ENCODE results near the gene STAT3.
A peak's percentile ranks its signal among the peaks of the same experiment; 100 is the strongest.
"Not testable (repeated sequence)": the region's sequence is repeated elsewhere in the genome, so short reads cannot be mapped to it uniquely, and the experiment has no call there.

STAT3 gene

DNA sequence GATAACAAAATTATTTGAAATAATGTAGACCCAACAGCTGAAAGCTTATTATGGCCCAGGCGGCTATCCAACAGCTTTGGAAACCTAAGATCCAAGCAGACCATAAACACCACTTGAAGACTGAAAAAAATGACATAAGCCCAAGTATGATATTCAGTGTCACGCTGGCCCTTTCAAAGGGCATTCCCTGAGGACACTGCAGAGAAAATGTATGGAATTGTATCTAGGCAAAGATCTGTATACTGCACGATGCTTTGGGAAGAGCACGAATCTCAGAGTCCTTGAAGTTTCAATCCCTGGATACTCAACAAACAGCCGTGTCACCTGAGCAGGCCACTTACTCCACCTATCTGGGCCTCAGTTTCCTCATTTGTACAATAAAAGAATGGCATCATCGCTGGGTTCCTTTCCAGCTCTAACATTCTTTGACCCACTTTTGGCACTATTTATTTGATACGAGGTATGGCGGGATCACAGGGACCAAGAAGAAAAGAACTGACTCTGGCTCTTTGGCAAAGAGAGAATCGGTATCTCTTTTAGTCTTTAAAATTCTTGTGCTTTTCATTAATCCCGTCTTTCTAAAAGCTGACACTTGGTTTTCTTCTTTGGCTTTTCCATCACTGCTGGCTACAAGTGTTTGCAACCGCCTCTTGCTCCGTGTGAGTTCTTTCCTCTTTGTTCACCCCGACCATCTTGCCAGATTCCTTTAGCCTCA, 113.3 kb downstream of the STAT3 start:
- no peak for TF ChIP-seq ZNF274 (IDR thresholded peaks at IDR 0.05; ENCODE audit: low read depth, low read length)
- peak overlapping the region; percentile 93 for H3K4me3 ChIP-seq (ENCODE audit: low read length)

DNA sequence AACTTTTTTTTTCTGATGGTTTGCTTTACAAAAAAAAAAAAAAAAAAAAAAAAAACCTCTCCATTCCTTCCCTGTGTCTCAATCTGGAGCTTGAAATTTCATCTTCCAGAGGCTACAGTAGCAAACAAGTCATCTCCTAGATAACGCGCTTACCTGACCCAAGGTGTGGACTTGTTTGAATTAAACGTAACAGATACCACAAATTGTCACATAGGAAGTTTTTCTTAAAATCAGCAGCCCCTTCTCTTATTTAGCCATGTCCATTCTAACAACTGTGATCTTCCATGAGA, 114.0 kb downstream of the STAT3 start:
- no peak for TF ChIP-seq ZNF274 (IDR thresholded peaks at IDR 0.05; ENCODE audit: low read depth, low read length)
- H3K4me3 ChIP-seq (ENCODE audit: low read length) = peak overlapping the region; percentile 93; the same call in 1 of the 2 replicates

GRCh38 chr17:42273474-42274252, 114.6 kb downstream of the STAT3 start:
- no peak overlapping the region for H3K4me3 ChIP-seq (ENCODE audit: low read length)
- TF ChIP-seq ZNF274 (IDR thresholded peaks at IDR 0.05; ENCODE audit: low read depth, low read length) = no peak

DNA sequence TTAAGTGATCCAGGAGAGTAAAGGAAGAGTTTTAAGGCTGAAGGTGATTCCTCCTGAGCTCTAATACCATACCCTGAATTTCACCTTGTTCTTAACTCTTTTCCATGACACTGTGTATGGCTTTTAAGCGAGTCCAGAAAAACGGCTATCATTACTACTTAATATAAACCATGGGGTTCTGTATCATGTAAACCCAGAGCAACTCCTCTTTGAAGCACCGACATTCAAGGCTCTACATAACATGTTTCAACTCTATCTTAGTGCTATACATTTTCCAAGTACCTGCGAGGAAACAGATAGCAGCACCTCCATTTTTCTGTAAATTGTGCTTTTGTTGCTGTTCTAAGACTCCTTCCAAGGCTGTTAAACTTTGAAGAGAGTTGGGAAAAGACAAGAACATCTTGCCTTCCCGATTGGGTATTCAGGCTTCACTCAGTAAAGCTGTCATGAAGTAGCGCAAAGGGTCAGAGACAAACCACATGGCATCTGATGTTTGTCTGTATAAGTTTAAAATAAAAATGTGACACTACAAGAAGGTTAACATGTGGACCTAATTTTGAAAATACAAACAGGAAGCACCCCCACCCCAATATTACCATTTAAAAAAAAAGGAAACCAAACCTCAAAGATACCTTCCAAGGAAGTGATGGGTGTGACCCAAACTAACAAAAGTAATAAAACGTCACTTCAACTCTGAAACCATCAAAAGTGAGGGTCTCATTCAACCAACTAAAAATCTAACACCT, 115.9 kb downstream of the STAT3 start:
- TF ChIP-seq ZNF274 (IDR thresholded peaks at IDR 0.05; ENCODE audit: low read depth, low read length) = no peak
- H3K4me3 ChIP-seq (ENCODE audit: low read length) = no peak overlapping the region

GRCh38 chr17:42271779-42272035, 116.5 kb downstream of the STAT3 start:
- no peak for TF ChIP-seq ZNF274 (IDR thresholded peaks at IDR 0.05; ENCODE audit: low read depth, low read length)
- no peak overlapping the region for H3K4me3 ChIP-seq (ENCODE audit: low read length)

GRCh38 chr17:42271006-42271778, 117.0 kb downstream of the STAT3 start:
- no peak overlapping the region for H3K4me3 ChIP-seq (ENCODE audit: low read length)
- TF ChIP-seq ZNF274 (IDR thresholded peaks at IDR 0.05; ENCODE audit: low read depth, low read length) = no peak

- no peak overlapping the region for H3K4me3 ChIP-seq (ENCODE audit: low read length)
- TF ChIP-seq ZNF274 (IDR thresholded peaks at IDR 0.05; ENCODE audit: low read depth, low read length) = no peak
Observed at GRCh38 chr17:42270596-42270995, 117.6 kb downstream of the STAT3 start.

GRCh38 chr17:42270170-42270535, 118.1 kb downstream of the STAT3 start:
- no peak overlapping the region for H3K4me3 ChIP-seq (ENCODE audit: low read length)
- no peak for TF ChIP-seq ZNF274 (IDR thresholded peaks at IDR 0.05; ENCODE audit: low read depth, low read length)

DNA sequence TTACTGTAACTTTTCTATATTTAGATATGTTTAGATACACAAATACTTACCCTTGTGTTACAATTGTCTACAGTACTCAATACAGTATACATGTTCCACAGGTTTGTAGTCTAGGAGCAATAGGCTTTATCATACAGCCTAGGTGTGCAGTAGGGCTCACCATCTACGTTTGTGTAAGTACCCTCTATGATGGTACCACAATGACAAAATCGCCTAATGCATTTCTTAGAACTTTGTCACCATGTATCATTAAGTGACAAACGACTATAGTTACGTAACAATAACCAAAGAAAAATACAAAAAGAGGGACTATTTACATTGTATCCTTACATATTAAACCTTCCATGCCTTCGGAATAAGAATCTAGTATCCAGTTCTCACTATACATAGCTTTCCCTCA, 120.0 kb downstream of the STAT3 start:
- no peak for TF ChIP-seq ZNF274 (IDR thresholded peaks at IDR 0.05; ENCODE audit: low read depth, low read length)

DNA sequence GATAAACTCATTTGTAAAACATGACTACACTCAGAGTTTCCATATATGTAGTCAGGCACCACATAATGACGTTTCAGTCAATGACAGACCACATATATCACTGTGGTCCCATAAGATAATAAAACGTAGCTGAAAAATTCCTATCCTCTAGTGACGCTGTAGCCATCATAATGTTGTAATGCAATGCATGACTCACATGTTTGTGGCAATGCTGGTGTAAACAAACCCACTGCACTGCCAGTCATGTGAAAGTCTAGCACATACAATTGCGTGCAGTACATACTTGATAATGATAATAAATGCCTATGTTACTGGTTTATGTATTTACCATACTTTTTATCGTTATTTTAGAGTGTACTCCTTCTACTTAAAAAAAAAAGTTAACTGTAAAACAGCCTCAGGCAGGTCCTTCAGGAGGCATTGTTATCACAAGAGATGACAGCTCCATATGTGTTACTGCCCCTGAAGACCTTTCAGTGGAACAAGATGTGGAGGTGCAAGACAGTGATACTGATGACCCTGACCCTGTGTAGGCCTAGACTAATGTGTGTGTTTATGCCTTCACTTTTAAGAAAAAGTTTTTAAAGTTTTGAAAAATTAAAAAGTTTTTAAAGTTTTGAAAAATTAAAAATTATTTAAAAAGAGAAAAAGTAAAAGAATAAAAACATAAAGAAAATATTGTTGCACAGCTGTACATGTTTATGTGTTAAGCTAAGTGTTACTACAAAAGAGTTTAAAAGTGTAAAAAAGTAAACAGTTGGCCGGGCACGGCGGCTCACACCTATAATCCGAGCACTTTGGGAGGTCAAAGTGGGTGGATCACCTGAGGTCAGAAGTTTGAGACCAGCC, 121.1 kb downstream of the STAT3 start:
- TF ChIP-seq ZNF274 (IDR thresholded peaks at IDR 0.05; ENCODE audit: low read depth, low read length) = no peak

More for the DNA sequence above, 120.0 kb downstream of the STAT3 start:
- no peak overlapping the region for H3K4me3 ChIP-seq (ENCODE audit: low read length)

DNA sequence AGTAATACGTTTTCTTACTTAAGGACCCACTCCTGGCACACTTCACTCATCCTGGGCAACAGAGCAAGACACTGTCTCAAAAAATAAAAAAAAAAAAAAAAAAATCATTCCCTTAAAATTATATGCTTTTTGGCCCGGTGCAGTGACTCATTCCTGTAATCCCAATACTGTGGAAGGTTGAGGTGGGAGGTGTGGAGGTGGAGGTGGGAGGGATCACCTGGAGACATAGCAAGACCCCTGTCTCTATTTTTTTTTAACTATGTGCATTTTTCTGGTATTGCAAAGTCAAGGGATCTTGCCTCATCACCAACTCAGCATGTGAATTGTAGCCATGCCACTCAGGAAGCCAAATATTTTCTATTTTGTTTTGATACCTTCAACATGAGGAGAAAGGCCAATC, 121.8 kb downstream of the STAT3 start:
- H3K4me3 ChIP-seq (ENCODE audit: low read length) = no peak overlapping the region
- TF ChIP-seq ZNF274 (IDR thresholded peaks at IDR 0.05; ENCODE audit: low read depth, low read length) = no peak

More for the DNA sequence above, 121.1 kb downstream of the STAT3 start:
- no peak overlapping the region for H3K4me3 ChIP-seq (ENCODE audit: low read length)

DNA sequence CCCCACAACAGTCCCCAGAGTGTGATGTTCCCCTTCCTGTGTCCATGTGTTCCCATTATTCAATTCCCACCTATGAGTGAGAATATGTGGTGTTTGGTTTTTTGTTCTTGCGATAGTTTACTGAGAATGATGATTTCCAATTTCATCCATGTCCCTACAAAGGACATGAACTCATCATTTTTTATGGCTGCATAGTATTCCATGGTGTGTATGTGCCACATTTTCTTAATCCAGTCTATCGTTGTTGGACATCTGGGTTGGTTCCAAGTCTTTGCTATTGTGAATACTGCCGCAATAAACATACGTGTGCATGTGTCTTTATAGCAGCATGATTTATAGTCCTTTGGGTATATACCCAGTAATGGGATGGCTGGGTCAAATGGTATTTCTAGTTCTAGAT, 123.9 kb downstream of the STAT3 start:
- not testable (repeated sequence) for H3K4me3 ChIP-seq (ENCODE audit: low read length)

All from GM08714 (cell line).